Measurements from ENCODE around the gene PAQR4. TPM values are rescaled to one million over a fixed set of nuclear protein-coding genes. Genes with fewer than 3 reads are reported as not detected.

The PAQR4 gene
- total RNA-seq, 2 donors from 2014 or later: 8.8 to 13.2 TPM

- TF ChIP-seq POLR2A (IDR thresholded peaks at IDR 0.05): no peak
- TF ChIP-seq CTCF (IDR thresholded peaks at IDR 0.05): no peak
- DNase-seq (no peak), ATAC-seq (no peak)
- Histone ChIP-seq H3K27ac (peak overlapping the region in 3 of 4 donors; percentile 91 to 94 (median 94)), H3K4me1 (peaks cover 89% of the 10 kb centered on the region), H3K27me3 (no peaks in the 10 kb centered on the region), H3K36me3 (replicated peaks in 1 of 2; ENCODE audit: insufficient read depth in 1 of 2, low read depth in 2 of 2) (no peaks in the 10 kb centered on the region), H3K4me3 (no peak overlapping the region), H3K9me3 (no peaks in the 10 kb centered on the region)
- 92% methylated on average over 8 of the region's 8 CpGs for WGBS, 2 donors
- intact Hi-C loops (cut with DNase I): no loop called here
Observed at GRCh38 chr16:3010510-3010909, 41.4 kb downstream of the PAQR4 start.

- Histone ChIP-seq H3K4me1 (peaks cover 71% of the 10 kb centered on the region), H3K36me3 (replicated peaks in 1 of 2; ENCODE audit: insufficient read depth in 1 of 2, low read depth in 2 of 2) (no peaks in the 10 kb centered on the region), H3K9me3 (no peaks in the 10 kb centered on the region), H3K27me3 (no peaks in the 10 kb centered on the region), H3K27ac (peak overlapping the region; percentile 1 to 94 (median 78)), H3K4me3 (no peak overlapping the region)
- no peak for TF ChIP-seq CTCF (IDR thresholded peaks at IDR 0.05)
- ATAC-seq: peak; percentile 44
- DNase-seq: peak; percentile 61 to 70 (median 66)
- intact Hi-C loops (cut with DNase I): no loop called here
- WGBS, 2 donors: 16 to 17% methylated on average over 18 to 19 of the region's 19 CpGs
Observed at GRCh38 chr16:3012246-3012645, 43.1 kb downstream of the PAQR4 start.

- peak; percentile 74 to 86 (median 82) for DNase-seq
- H3K9me3 ChIP-seq: no peaks in the 10 kb centered on the region
- TF ChIP-seq POLR2A (IDR thresholded peaks at IDR 0.05) (peak; percentile 39 to 83 (median 75)), CTCF (IDR thresholded peaks at IDR 0.05) (peak in 1 of 7 experiments; percentile 25)
- intact Hi-C loops (cut with DNase I): no loop called here
- peaks cover 68% of the 10 kb centered on the region for H3K4me1 ChIP-seq
- H3K36me3 ChIP-seq (replicated peaks in 1 of 2; ENCODE audit: insufficient read depth in 1 of 2, low read depth in 2 of 2): no peaks in the 10 kb centered on the region
- ATAC-seq: peak; percentile 68
- peak within 1 kb of the TSS; percentile 1 to 94 (median 78) for H3K27ac ChIP-seq
- WGBS, 2 donors: 27 to 36% methylated on average over 4 to 23 of the region's 27 CpGs
- H3K27me3 ChIP-seq: no peaks in the 10 kb centered on the region
- no peak within 1 kb of the TSS for H3K4me3 ChIP-seq
Observed at GRCh38 chr16:3012828-3013420, 43.8 kb downstream of the PAQR4 start, which contains the start of gene CLDN9. CLDN9 (plus strand) TSS chr16:3012923; CDS start chr16:3013363, 440 bp downstream.

GRCh38 chr16:3013491-3013951 is 44.4 kb downstream of the PAQR4 start:
- no peak for DNase-seq
- H3K27me3 ChIP-seq: no peaks in the 10 kb centered on the region
- no peak for ATAC-seq
- intact Hi-C loops (cut with DNase I): no loop called here
- H3K27ac ChIP-seq: peak overlapping the region in 3 of 4 donors; percentile 75 to 94 (median 80)
- H3K36me3 ChIP-seq (replicated peaks in 1 of 2; ENCODE audit: insufficient read depth in 1 of 2, low read depth in 2 of 2): no peaks in the 10 kb centered on the region
- H3K4me1 ChIP-seq: peaks cover 68% of the 10 kb centered on the region
- H3K4me3 ChIP-seq: no peak overlapping the region
- H3K9me3 ChIP-seq: no peaks in the 10 kb centered on the region
- 17 to 64% methylated on average over 6 to 23 of the region's 27 CpGs for WGBS, 2 donors
- TF ChIP-seq CTCF (IDR thresholded peaks at IDR 0.05): peak in 1 of 7 experiments; percentile 5
- no peak for TF ChIP-seq POLR2A (IDR thresholded peaks at IDR 0.05)

Measured in body of pancreas (tissue), 4 donors.